ENCODE results near the gene TSPYL6. TPM values are rescaled to one million over a fixed set of nuclear protein-coding genes. Genes with fewer than 3 reads are reported as not detected.

Gene TSPYL6
- total and polyA plus RNA-seq, 2 of the 8 experiments (the other 6 are each of a cell fraction or from before 2014, with no cell fraction given) = not detected

DNA sequence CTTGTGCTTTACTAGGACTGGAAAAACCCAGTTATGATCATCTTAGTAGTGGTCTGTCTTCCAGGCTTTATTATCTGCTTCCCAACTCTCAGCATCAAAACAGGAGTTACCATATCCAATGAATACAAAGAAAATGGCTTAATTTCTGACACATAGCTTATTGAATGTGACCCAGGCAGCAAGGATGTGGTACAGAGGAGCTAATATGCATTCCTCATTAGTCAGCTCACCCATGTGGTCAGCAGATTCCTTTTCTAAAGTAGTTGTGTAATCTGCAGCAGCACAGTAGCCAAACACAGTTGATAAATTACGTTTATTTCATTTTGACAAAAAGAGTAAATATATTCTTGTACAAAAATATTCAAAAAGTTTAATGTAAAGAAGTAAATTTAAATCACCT, 43.6 kb downstream of the TSPYL6 start (continued):
- TF ChIP-seq, protein P1, sequence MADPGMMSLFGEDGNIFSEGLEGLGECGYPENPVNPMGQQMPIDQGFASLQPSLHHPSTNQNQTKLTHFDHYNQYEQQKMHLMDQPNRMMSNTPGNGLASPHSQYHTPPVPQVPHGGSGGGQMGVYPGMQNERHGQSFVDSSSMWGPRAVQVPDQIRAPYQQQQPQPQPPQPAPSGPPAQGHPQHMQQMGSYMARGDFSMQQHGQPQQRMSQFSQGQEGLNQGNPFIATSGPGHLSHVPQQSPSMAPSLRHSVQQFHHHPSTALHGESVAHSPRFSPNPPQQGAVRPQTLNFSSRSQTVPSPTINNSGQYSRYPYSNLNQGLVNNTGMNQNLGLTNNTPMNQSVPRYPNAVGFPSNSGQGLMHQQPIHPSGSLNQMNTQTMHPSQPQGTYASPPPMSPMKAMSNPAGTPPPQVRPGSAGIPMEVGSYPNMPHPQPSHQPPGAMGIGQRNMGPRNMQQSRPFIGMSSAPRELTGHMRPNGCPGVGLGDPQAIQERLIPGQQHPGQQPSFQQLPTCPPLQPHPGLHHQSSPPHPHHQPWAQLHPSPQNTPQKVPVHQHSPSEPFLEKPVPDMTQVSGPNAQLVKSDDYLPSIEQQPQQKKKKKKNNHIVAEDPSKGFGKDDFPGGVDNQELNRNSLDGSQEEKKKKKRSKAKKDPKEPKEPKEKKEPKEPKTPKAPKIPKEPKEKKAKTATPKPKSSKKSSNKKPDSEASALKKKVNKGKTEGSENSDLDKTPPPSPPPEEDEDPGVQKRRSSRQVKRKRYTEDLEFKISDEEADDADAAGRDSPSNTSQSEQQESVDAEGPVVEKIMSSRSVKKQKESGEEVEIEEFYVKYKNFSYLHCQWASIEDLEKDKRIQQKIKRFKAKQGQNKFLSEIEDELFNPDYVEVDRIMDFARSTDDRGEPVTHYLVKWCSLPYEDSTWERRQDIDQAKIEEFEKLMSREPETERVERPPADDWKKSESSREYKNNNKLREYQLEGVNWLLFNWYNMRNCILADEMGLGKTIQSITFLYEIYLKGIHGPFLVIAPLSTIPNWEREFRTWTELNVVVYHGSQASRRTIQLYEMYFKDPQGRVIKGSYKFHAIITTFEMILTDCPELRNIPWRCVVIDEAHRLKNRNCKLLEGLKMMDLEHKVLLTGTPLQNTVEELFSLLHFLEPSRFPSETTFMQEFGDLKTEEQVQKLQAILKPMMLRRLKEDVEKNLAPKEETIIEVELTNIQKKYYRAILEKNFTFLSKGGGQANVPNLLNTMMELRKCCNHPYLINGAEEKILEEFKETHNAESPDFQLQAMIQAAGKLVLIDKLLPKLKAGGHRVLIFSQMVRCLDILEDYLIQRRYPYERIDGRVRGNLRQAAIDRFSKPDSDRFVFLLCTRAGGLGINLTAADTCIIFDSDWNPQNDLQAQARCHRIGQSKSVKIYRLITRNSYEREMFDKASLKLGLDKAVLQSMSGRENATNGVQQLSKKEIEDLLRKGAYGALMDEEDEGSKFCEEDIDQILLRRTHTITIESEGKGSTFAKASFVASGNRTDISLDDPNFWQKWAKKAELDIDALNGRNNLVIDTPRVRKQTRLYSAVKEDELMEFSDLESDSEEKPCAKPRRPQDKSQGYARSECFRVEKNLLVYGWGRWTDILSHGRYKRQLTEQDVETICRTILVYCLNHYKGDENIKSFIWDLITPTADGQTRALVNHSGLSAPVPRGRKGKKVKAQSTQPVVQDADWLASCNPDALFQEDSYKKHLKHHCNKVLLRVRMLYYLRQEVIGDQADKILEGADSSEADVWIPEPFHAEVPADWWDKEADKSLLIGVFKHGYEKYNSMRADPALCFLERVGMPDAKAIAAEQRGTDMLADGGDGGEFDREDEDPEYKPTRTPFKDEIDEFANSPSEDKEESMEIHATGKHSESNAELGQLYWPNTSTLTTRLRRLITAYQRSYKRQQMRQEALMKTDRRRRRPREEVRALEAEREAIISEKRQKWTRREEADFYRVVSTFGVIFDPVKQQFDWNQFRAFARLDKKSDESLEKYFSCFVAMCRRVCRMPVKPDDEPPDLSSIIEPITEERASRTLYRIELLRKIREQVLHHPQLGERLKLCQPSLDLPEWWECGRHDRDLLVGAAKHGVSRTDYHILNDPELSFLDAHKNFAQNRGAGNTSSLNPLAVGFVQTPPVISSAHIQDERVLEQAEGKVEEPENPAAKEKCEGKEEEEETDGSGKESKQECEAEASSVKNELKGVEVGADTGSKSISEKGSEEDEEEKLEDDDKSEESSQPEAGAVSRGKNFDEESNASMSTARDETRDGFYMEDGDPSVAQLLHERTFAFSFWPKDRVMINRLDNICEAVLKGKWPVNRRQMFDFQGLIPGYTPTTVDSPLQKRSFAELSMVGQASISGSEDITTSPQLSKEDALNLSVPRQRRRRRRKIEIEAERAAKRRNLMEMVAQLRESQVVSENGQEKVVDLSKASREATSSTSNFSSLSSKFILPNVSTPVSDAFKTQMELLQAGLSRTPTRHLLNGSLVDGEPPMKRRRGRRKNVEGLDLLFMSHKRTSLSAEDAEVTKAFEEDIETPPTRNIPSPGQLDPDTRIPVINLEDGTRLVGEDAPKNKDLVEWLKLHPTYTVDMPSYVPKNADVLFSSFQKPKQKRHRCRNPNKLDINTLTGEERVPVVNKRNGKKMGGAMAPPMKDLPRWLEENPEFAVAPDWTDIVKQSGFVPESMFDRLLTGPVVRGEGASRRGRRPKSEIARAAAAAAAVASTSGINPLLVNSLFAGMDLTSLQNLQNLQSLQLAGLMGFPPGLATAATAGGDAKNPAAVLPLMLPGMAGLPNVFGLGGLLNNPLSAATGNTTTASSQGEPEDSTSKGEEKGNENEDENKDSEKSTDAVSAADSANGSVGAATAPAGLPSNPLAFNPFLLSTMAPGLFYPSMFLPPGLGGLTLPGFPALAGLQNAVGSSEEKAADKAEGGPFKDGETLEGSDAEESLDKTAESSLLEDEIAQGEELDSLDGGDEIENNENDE (IDR thresholded peaks at IDR 0.05; ENCODE audit: insufficient replicate concordance, low read length) = no peak
- no peak for TF ChIP-seq RXRA (IDR thresholded peaks at IDR 0.05; ENCODE audit: insufficient read depth, low read depth, low read length)
- TF ChIP-seq HDAC2 (IDR thresholded peaks at IDR 0.05; ENCODE audit: borderline replicate concordance in 1 of 2, low read depth in 2 of 2, low read length in 2 of 2) = no peak
- no peak for TF ChIP-seq ASH2L (IDR thresholded peaks at IDR 0.05; ENCODE audit: low read length)

Measured in H1 (cell line).